ENCODE measurements around the gene CROCC. TPM values are rescaled to one million over a fixed set of nuclear protein-coding genes. Genes with fewer than 3 reads are reported as not detected.

CROCC gene
- total and polyA plus RNA-seq, 7 experiments from 2014 or later = 1.4 to 84.8 (median 61.9) TPM

GRCh38 chr1:16955186-16955585 is 33.5 kb downstream of the CROCC start:
- DNase-seq = no peak
- H3K9me3 ChIP-seq (ENCODE audit: control insufficient read depth in 2 of 3, low read length in 3 of 3) = no peaks in the 10 kb centered on the region
- peaks cover 0 to 22% (median 0%) of the 10 kb centered on the region in 3 experiments for H3K36me3 ChIP-seq (ENCODE audit: control insufficient read depth in 2 of 3, insufficient read depth in 3 of 3, low read length in 3 of 3)
- H3K27ac Mint-ChIP-seq = no peak overlapping the region
- no peaks in the 10 kb centered on the region for H3K36me3 Mint-ChIP-seq
- H3K4me3 ChIP-seq (ENCODE audit: low read length) = no peak overlapping the region
- peaks cover under 1 to 6% (median 2%) of the 10 kb centered on the region in 7 donors for H3K4me1 Mint-ChIP-seq
- ATAC-seq = no peak
- no peak overlapping the region for H3K4me3 Mint-ChIP-seq
- no peak overlapping the region for H3K27ac ChIP-seq (ENCODE audit: low read depth, low read length)
- CTCF ChIA-PET = no interaction called here
- no peaks in the 10 kb centered on the region for H3K27me3 ChIP-seq (ENCODE audit: control insufficient read depth in 2 of 2, insufficient read depth in 2 of 2, low read length in 2 of 2)
- H3K4me1 ChIP-seq (ENCODE audit: control insufficient read depth in 2 of 2, insufficient read depth in 2 of 2, low read length in 2 of 2) = no peaks in the 10 kb centered on the region
- H3K9me3 Mint-ChIP-seq = no peaks in the 10 kb centered on the region
- intact Hi-C loops (cut with micrococcal nuclease) = loop anchor here in 1 of 2 donors (10.0 kb wide), 1 partner anchor 280 kb away; no protein-coding TSS in a partner anchor
- H3K27me3 Mint-ChIP-seq = no peaks in the 10 kb centered on the region
- POLR2A ChIA-PET = no interaction called here

DNA sequence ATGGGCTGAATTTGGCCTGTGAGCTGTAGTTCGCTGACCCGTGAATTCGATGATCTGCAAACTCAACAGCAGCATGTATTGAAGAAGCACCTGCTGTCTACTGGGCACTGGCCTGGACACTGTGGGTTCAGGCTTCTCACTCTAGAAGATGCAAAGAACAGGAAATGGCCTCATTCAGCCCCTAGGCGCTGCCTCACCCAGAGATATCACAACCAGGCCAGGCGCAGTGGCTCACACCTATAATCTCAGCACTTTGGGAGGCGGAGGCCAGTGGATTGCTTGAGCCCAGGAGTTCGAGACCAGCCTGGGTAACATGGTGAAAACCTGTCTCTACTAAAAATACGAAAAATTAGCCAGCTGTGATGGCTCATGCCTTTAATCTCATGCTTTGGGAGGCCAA is 35.0 kb downstream of the CROCC start:
- CTCF ChIA-PET = no interaction called here
- H3K27ac Mint-ChIP-seq = no peak overlapping the region
- intact Hi-C loops (cut with micrococcal nuclease) = loop anchor here in 1 of 2 donors (10.0 kb wide), 1 partner anchor 278 kb away; no protein-coding TSS in a partner anchor
- peaks cover 4 to 15% (median 9%) of the 10 kb centered on the region in 7 donors for H3K4me1 Mint-ChIP-seq
- Histone ChIP-seq H3K4me3 (ENCODE audit: low read length) (no peak overlapping the region), H3K27me3 (ENCODE audit: control insufficient read depth in 2 of 2, insufficient read depth in 2 of 2, low read length in 2 of 2) (no peaks in the 10 kb centered on the region), H3K27ac (ENCODE audit: low read depth, low read length) (no peak overlapping the region), H3K36me3 (ENCODE audit: control insufficient read depth in 2 of 3, insufficient read depth in 3 of 3, low read length in 3 of 3) (peaks cover 0 to 22% (median 0%) of the 10 kb centered on the region in 3 experiments), H3K9me3 (ENCODE audit: control insufficient read depth in 2 of 3, low read length in 3 of 3) (no peaks in the 10 kb centered on the region), H3K4me1 (ENCODE audit: control insufficient read depth in 2 of 2, insufficient read depth in 2 of 2, low read length in 2 of 2) (peaks cover 0 to 4% of the 10 kb centered on the region in 2 donors)
- H3K9me3 Mint-ChIP-seq = no peaks in the 10 kb centered on the region
- DNase-seq = no peak
- H3K27me3 Mint-ChIP-seq = no peaks in the 10 kb centered on the region
- no peak overlapping the region for H3K4me3 Mint-ChIP-seq
- POLR2A ChIA-PET = interaction anchor here (0.6 to 1.5 kb wide), 2 partner anchors 10 to 53 kb away, joined by 3 to 4 read pairs; no protein-coding TSS in a partner anchor
- no peak for ATAC-seq
- H3K36me3 Mint-ChIP-seq = no peaks in the 10 kb centered on the region

GRCh38 chr1:16957731-16958130 is 36.0 kb downstream of the CROCC start:
- H3K4me3 ChIP-seq (ENCODE audit: low read length) = no peak overlapping the region
- DNase-seq (no peak), ATAC-seq (no peak)
- no peaks in the 10 kb centered on the region for H3K9me3 ChIP-seq (ENCODE audit: control insufficient read depth in 2 of 3, low read length in 3 of 3)
- ChIA-PET CTCF (no interaction called here), POLR2A (no interaction called here)
- Mint-ChIP-seq H3K4me1 (peaks cover 4 to 12% (median 10%) of the 10 kb centered on the region in 7 donors), H3K36me3 (no peaks in the 10 kb centered on the region), H3K27me3 (no peaks in the 10 kb centered on the region), H3K9me3 (no peaks in the 10 kb centered on the region), H3K27ac (peak overlapping the region in 1 of 9 donors; percentile 59), H3K4me3 (no peak overlapping the region)
- intact Hi-C loops (cut with micrococcal nuclease) = loop anchor here in 1 of 2 donors (10.0 kb wide), 1 partner anchor 277 kb away; no protein-coding TSS in a partner anchor
- H3K27me3 ChIP-seq (ENCODE audit: control insufficient read depth in 2 of 2, insufficient read depth in 2 of 2, low read length in 2 of 2) = no peaks in the 10 kb centered on the region
- H3K36me3 ChIP-seq (ENCODE audit: control insufficient read depth in 2 of 3, insufficient read depth in 3 of 3, low read length in 3 of 3) = peaks cover 0 to 22% (median 0%) of the 10 kb centered on the region in 3 experiments
- H3K27ac ChIP-seq (ENCODE audit: low read depth, low read length) = no peak overlapping the region
- H3K4me1 ChIP-seq (ENCODE audit: control insufficient read depth in 2 of 2, insufficient read depth in 2 of 2, low read length in 2 of 2) = peaks cover 0 to 4% of the 10 kb centered on the region in 2 donors

GRCh38 chr1:16958475-16958874 is 36.7 kb downstream of the CROCC start:
- H3K36me3 ChIP-seq (ENCODE audit: control insufficient read depth in 2 of 3, insufficient read depth in 3 of 3, low read length in 3 of 3) = peaks cover 0 to 22% (median 0%) of the 10 kb centered on the region in 3 experiments
- H3K4me3 ChIP-seq (ENCODE audit: low read length) = no peak overlapping the region
- H3K4me1 Mint-ChIP-seq = peaks cover 4 to 14% (median 10%) of the 10 kb centered on the region in 7 donors
- H3K27ac ChIP-seq (ENCODE audit: low read depth, low read length) = no peak overlapping the region
- intact Hi-C loops (cut with micrococcal nuclease) = loop anchor here in 1 of 2 donors (10.0 kb wide), 1 partner anchor 276 kb away; no protein-coding TSS in a partner anchor
- no peaks in the 10 kb centered on the region for H3K27me3 Mint-ChIP-seq
- H3K9me3 Mint-ChIP-seq = no peaks in the 10 kb centered on the region
- H3K27ac Mint-ChIP-seq = peak overlapping the region in 1 of 9 donors; percentile 25
- H3K36me3 Mint-ChIP-seq = no peaks in the 10 kb centered on the region
- H3K4me1 ChIP-seq (ENCODE audit: control insufficient read depth in 2 of 2, insufficient read depth in 2 of 2, low read length in 2 of 2) = peaks cover 0 to 4% of the 10 kb centered on the region in 2 donors
- no peaks in the 10 kb centered on the region for H3K9me3 ChIP-seq (ENCODE audit: control insufficient read depth in 2 of 3, low read length in 3 of 3)
- H3K4me3 Mint-ChIP-seq = no peak overlapping the region
- ChIA-PET CTCF (no interaction called here), POLR2A (no interaction called here)
- H3K27me3 ChIP-seq (ENCODE audit: control insufficient read depth in 2 of 2, insufficient read depth in 2 of 2, low read length in 2 of 2) = no peaks in the 10 kb centered on the region
- DNase-seq = no peak
- ATAC-seq = no peak

GRCh38 chr1:16960560-16961296 is 39.0 kb downstream of the CROCC start:
- ChIA-PET CTCF (interaction anchor here (0.7 to 2.2 kb wide), 7 partner anchors 8 to 85 kb away, joined by 3 to 14 read pairs (median 5); partner anchors contain the start of gene CROCC), POLR2A (interaction anchor here (0.7 to 1.5 kb wide), 7 partner anchors 9 to 72 kb away, joined by 3 to 13 read pairs (median 3); no protein-coding TSS in a partner anchor)
- H3K4me1 ChIP-seq (ENCODE audit: control insufficient read depth in 2 of 2, insufficient read depth in 2 of 2, low read length in 2 of 2) = peaks cover 0 to 4% of the 10 kb centered on the region in 2 donors
- H3K9me3 Mint-ChIP-seq = peaks cover 0 to 3% (median 0%) of the 10 kb centered on the region in 11 donors
- peak overlapping the region; percentile 14 to 83 (median 68) for H3K27ac Mint-ChIP-seq
- peak overlapping the region; percentile 71 to 87 (median 82) for H3K4me3 Mint-ChIP-seq
- intact Hi-C loops (cut with micrococcal nuclease) = loop anchor here (1.0 to 10.0 kb wide), 5 partner anchors 9 to 86 kb away; partner anchors contain the start of gene ATP13A2 (in 1 of the 2)
- H3K36me3 ChIP-seq (ENCODE audit: control insufficient read depth in 2 of 3, insufficient read depth in 3 of 3, low read length in 3 of 3) = peaks cover 0 to 14% (median 0%) of the 10 kb centered on the region in 3 experiments
- peak; percentile 92 for ATAC-seq
- peak overlapping the region; percentile 40 for H3K4me3 ChIP-seq (ENCODE audit: low read length)
- H3K27me3 ChIP-seq (ENCODE audit: control insufficient read depth in 2 of 2, insufficient read depth in 2 of 2, low read length in 2 of 2) = no peaks in the 10 kb centered on the region
- DNase-seq = peak; percentile 50 to 83 (median 66)
- H3K27me3 Mint-ChIP-seq = no peaks in the 10 kb centered on the region
- peak overlapping the region; percentile 48 for H3K27ac ChIP-seq (ENCODE audit: low read depth, low read length)
- H3K36me3 Mint-ChIP-seq = peaks cover 0 to 7% (median 0%) of the 10 kb centered on the region in 5 donors
- H3K4me1 Mint-ChIP-seq = peaks cover 4 to 14% (median 10%) of the 10 kb centered on the region in 7 donors
- H3K9me3 ChIP-seq (ENCODE audit: control insufficient read depth in 2 of 3, low read length in 3 of 3) = no peaks in the 10 kb centered on the region

GRCh38 chr1:16961297-16962133 is 39.8 kb downstream of the CROCC start:
- peaks cover 0 to 4% of the 10 kb centered on the region in 2 donors for H3K4me1 ChIP-seq (ENCODE audit: control insufficient read depth in 2 of 2, insufficient read depth in 2 of 2, low read length in 2 of 2)
- Mint-ChIP-seq H3K9me3 (peaks cover 0 to 3% (median 0%) of the 10 kb centered on the region in 11 donors), H3K4me3 (peak overlapping the region; percentile 62 to 84 (median 74)), H3K4me1 (peaks cover 4 to 14% (median 10%) of the 10 kb centered on the region in 7 donors), H3K36me3 (peaks cover 0 to 7% (median 0%) of the 10 kb centered on the region in 5 donors), H3K27ac (peak overlapping the region in 4 of 9 donors; percentile 13 to 22 (median 20)), H3K27me3 (no peaks in the 10 kb centered on the region)
- peak overlapping the region; percentile 39 for H3K4me3 ChIP-seq (ENCODE audit: low read length)
- CTCF ChIA-PET = interaction anchor here (0.6 to 2.2 kb wide), 6 partner anchors 10 to 85 kb away, joined by 3 to 14 read pairs (median 6); partner anchors contain the start of gene CROCC
- ATAC-seq (no peak), DNase-seq (no peak)
- intact Hi-C loops (cut with micrococcal nuclease) = loop anchor here (2.0 to 10.0 kb wide), 3 partner anchors 47 to 57 kb away; partner anchors contain the start of gene ATP13A2 (in 1 of the 2)
- POLR2A ChIA-PET = interaction anchor here (0.7 to 1.5 kb wide), 5 partner anchors 10 to 73 kb away, joined by 3 to 13 read pairs (median 4); no protein-coding TSS in a partner anchor
- no peaks in the 10 kb centered on the region for H3K9me3 ChIP-seq (ENCODE audit: control insufficient read depth in 2 of 3, low read length in 3 of 3)
- no peak overlapping the region for H3K27ac ChIP-seq (ENCODE audit: low read depth, low read length)
- peaks cover 0 to 16% (median 0%) of the 10 kb centered on the region in 3 experiments for H3K36me3 ChIP-seq (ENCODE audit: control insufficient read depth in 2 of 3, insufficient read depth in 3 of 3, low read length in 3 of 3)
- H3K27me3 ChIP-seq (ENCODE audit: control insufficient read depth in 2 of 2, insufficient read depth in 2 of 2, low read length in 2 of 2) = no peaks in the 10 kb centered on the region
